Osteocyte (in vitro differentiated cells): Measurements from ENCODE around the gene TBX15. TPM values are rescaled to one million over a fixed set of nuclear protein-coding genes. Genes with fewer than 3 reads are reported as not detected.

Experiments used
- DNase-seq: peaks from one replicate; pipeline ENCODE4 v3.0.0; 2021; ENCODE audit warnings: mixed read lengths; ENCODE audit not compliant: unreplicated experiment; ENCODE audit errors: extremely low spot score
- H3K27ac Mint-ChIP-seq: one replicate; pipeline ENCODE4 v1.8.0; 2021; ENCODE audit warnings: mild to moderate bottlenecking, mixed read lengths; ENCODE audit not compliant: unreplicated experiment
- H3K27me3 Mint-ChIP-seq: one replicate; pipeline ENCODE4 v1.8.0; 2021; ENCODE audit warnings: mixed read lengths; ENCODE audit not compliant: unreplicated experiment
- H3K36me3 Mint-ChIP-seq: one replicate; pipeline ENCODE4 v1.8.0; 2021; ENCODE audit warnings: mixed read lengths; ENCODE audit not compliant: unreplicated experiment
- H3K4me1 Mint-ChIP-seq: one replicate; pipeline ENCODE4 v1.8.0; 2021; ENCODE audit warnings: mixed read lengths; ENCODE audit not compliant: unreplicated experiment
- H3K4me3 Mint-ChIP-seq: one replicate; pipeline ENCODE4 v1.8.0; 2021; ENCODE audit warnings: mild to moderate bottlenecking, moderate library complexity, mixed read lengths; ENCODE audit not compliant: unreplicated experiment
- H3K9me3 Mint-ChIP-seq: one replicate; pipeline ENCODE4 v1.8.0; 2021; ENCODE audit warnings: mixed read lengths; ENCODE audit not compliant: unreplicated experiment
- long read RNA-seq: library from polyadenylated mRNA; unstranded; transcript quantifications from one replicate; pipeline ENCODE4 v2.0.0, GENCODE V29; 2021
- total RNA-seq: library from RNA; stranded (reverse); gene quantifications from 2 replicates; pipeline ENCODE4 v1.2.1, GENCODE V29; 2021
- TF ChIP-seq, protein P1 (sequence below): fragments of 200-600 bp; sonication (generic); IDR thresholded peaks from 2 replicates; pipeline ENCODE4 v1.5.0; 2021; ENCODE audit warnings: antibody characterized with exemption, mild to moderate bottlenecking, moderate library complexity

TBX15 gene
- total RNA-seq: 3.1 and 4.3 TPM in 2 replicates
- long read RNA-seq, full-length matches to known transcripts: 3 of 10 reads
- long read RNA-seq, partial matches to known transcripts: 2 of 10 reads
- long read RNA-seq, other reads (novel, unspliced or antisense): 5 of 10 reads

DNA sequence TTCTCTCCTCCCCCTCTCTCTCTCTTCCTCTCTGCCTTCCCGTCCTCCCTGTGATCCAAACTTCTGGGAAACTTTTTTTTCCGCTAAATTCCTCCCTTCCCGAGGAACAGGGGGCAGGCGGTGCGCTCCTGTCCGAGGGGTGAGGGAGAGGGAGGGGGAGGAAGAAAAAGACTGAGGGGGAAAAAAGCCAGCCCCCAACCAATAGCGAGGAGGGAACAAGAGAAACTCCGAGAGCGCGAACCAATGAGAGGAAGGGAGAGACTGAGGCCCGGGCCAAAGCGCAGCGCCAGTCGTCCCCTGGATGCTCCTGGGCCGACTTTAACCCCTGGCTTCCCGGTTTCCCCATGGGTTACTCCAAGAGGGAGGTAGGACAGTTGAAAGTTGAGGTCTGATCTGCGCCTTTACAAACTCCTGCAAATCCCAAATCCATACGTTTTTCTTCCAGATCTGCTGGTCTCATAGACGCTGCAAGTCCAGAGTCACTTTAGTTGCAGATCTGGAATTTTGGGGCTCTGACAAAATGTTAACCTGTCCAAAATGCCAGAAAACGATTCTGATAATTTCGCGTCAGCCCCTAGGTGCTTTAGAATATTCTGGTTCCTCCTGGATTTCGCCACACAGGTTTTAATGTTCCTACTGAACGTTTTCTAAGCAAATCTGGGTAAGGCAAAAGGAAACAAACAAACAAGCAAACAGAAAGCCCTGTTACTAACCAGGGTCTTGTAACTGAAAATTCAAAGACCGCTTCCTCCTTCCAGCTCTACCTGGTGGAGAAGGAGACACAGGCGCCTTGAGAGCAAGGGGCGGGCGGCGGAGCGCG, at the start of gene TBX15:
Gene TBX15 (minus strand): TSS at position 158 of the 820 bp plus-strand sequence. CDS start 548 bp downstream, outside the sequence.
- peaks cover 38% of the 10 kb centered on the region for H3K4me1 Mint-ChIP-seq
- TF ChIP-seq, protein P1, sequence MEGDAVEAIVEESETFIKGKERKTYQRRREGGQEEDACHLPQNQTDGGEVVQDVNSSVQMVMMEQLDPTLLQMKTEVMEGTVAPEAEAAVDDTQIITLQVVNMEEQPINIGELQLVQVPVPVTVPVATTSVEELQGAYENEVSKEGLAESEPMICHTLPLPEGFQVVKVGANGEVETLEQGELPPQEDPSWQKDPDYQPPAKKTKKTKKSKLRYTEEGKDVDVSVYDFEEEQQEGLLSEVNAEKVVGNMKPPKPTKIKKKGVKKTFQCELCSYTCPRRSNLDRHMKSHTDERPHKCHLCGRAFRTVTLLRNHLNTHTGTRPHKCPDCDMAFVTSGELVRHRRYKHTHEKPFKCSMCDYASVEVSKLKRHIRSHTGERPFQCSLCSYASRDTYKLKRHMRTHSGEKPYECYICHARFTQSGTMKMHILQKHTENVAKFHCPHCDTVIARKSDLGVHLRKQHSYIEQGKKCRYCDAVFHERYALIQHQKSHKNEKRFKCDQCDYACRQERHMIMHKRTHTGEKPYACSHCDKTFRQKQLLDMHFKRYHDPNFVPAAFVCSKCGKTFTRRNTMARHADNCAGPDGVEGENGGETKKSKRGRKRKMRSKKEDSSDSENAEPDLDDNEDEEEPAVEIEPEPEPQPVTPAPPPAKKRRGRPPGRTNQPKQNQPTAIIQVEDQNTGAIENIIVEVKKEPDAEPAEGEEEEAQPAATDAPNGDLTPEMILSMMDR: no peak
- peaks cover 9% of the 10 kb centered on the region for H3K36me3 Mint-ChIP-seq
- peak within 1 kb of the TSS; percentile 85 for H3K27ac Mint-ChIP-seq
- H3K4me3 Mint-ChIP-seq: peak within 1 kb of the TSS; percentile 86
- DNase-seq: no peak
- H3K9me3 Mint-ChIP-seq: no peaks in the 10 kb centered on the region
- H3K27me3 Mint-ChIP-seq: peaks cover 89% of the 10 kb centered on the region

DNA sequence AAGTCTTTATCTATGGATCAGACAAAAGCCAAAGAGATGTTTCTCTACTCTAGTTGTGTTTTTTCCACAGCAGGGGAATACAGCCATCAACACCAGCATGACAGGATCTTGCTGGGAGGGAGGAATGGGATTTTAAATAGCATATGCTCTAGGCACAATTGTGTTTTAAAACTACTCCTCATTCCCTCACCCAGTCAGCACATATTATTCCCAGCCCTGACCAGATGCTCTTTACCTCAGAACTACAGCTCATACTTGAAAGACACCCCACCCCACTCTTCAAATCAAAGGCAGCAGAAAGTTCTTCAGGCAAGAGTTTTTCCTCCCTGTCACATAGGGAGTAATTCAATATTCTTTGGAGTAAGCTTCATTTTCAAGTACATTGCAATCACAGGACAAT, 46.2 kb upstream of the TBX15 start:
- no peaks in the 10 kb centered on the region for H3K4me1 Mint-ChIP-seq
- no peak overlapping the region for H3K4me3 Mint-ChIP-seq
- no peak for DNase-seq
- no peaks in the 10 kb centered on the region for H3K27me3 Mint-ChIP-seq
- H3K27ac Mint-ChIP-seq: no peak overlapping the region
- H3K9me3 Mint-ChIP-seq: no peaks in the 10 kb centered on the region
- TF ChIP-seq, protein P1: no peak
- peaks cover 7% of the 10 kb centered on the region for H3K36me3 Mint-ChIP-seq

DNA sequence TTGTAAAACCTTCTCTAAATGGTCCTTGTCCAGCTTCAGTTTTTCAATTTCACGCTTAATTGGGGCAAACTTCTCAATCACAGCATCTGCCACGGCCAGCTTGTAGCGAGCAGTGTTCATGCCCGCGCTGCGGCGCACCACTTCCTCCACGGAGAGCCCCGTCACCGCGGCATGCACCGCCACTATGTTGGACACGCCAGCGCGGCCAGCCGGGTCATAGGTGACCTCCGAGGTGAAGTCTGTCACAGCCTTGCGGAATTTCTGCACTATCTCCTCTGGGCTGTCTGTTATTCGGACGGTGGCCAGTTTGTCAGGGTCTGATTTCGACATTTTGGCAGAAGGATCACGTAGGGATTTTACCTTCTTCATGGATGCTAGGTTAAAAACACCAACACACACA, 44.8 kb upstream of the TBX15 start:
- Mint-ChIP-seq H3K9me3 (no peaks in the 10 kb centered on the region), H3K4me3 (no peak overlapping the region), H3K4me1 (no peaks in the 10 kb centered on the region), H3K36me3 (peaks cover 7% of the 10 kb centered on the region), H3K27ac (no peak overlapping the region), H3K27me3 (no peaks in the 10 kb centered on the region)
- TF ChIP-seq, protein P1: no peak
- DNase-seq: no peak

DNA sequence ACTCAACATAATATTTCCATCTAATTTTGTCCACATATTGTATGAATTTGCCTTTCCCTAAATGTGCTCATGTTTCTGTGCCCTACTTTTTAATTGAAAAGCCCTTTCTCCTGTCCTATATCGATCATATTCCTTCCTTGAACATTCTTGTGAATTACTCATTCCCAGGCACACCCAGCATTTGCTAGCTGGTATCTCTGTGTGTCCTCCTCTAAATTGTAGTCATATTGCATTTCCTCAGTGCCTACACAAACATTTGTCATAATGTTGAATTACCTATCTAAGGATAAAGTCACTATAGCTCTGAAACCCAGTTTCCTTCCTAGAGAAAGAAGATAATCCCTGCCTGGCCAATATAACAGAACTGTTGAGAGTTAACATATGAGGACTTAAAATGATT, 39.6 kb upstream of the TBX15 start:
- Mint-ChIP-seq H3K4me3 (no peak overlapping the region), H3K4me1 (peaks cover 1% of the 10 kb centered on the region), H3K9me3 (peaks cover 4% of the 10 kb centered on the region), H3K27me3 (no peaks in the 10 kb centered on the region), H3K36me3 (peaks cover 2% of the 10 kb centered on the region), H3K27ac (no peak overlapping the region)
- no peak for DNase-seq
- TF ChIP-seq, protein P1: no peak

DNA sequence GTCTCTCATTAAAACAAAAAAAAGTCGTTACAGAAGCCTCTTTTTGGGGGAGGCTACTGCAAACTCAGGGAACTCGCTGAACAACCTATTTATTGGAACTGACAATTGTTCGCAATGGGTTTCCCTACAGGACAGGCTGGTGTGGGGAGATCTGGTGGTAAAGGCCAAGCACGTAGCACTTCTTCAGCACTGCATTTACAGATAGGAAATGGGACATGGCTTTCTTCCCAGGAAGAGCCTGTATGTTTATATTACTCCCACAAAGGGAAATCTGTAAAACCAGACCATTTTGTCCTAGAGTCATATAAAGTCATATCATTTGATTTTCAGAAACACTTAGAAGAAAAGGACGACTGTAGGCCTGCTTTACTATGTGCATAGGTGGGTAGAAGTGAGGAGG, 38.8 kb upstream of the TBX15 start:
- no peak for DNase-seq
- TF ChIP-seq, protein P1: no peak
- H3K36me3 Mint-ChIP-seq: peaks cover 2% of the 10 kb centered on the region
- H3K9me3 Mint-ChIP-seq: peaks cover 4% of the 10 kb centered on the region
- H3K27me3 Mint-ChIP-seq: no peaks in the 10 kb centered on the region
- peaks cover 1% of the 10 kb centered on the region for H3K4me1 Mint-ChIP-seq
- no peak overlapping the region for H3K4me3 Mint-ChIP-seq
- H3K27ac Mint-ChIP-seq: no peak overlapping the region
